NOMO-1 treated with DMSO at 0.1 percent for 48 hours (cell line): Measurements from ENCODE around the gene UTP14C.
"Not testable (repeated sequence)": the region's sequence is repeated elsewhere in the genome, so short reads cannot be mapped to it uniquely, and the experiment has no call there.

ENCODE experiments used
- DNase-seq: peaks from one replicate; lab custom pipeline; 2025; ENCODE audit not compliant: unreplicated experiment; lab: John Stamatoyannopoulos, UW

UTP14C gene, protein sequence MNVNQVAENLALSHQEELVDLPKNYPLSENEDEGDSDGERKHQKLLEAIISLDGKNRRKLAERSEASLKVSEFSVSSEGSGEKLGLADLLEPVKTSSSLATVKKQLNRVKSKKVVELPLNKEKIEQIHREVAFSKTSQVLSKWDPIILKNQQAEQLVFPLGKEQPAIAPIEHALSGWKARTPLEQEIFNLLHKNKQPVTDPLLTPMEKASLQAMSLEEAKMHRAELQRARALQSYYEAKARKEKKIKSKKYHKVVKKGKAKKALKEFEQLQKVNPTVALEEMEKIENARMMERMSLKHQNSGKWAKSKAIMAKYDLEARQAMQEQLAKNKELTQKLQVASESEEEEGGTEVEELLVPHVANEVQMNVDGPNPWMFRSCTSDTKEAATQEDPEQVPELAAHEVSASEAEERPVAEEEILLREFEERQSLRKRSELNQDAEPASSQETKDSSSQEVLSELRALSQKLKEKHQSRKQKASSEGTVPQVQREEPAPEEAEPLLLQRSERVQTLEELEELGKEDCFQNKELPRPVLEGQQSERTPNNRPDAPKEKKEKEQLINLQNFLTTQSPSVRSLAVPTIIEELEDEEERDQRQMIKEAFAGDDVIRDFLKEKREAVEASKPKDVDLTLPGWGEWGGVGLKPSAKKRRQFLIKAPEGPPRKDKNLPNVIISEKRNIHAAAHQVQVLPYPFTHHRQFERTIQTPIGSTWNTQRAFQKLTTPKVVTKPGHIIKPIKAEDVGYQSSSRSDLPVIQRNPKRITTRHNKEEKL

DNA sequence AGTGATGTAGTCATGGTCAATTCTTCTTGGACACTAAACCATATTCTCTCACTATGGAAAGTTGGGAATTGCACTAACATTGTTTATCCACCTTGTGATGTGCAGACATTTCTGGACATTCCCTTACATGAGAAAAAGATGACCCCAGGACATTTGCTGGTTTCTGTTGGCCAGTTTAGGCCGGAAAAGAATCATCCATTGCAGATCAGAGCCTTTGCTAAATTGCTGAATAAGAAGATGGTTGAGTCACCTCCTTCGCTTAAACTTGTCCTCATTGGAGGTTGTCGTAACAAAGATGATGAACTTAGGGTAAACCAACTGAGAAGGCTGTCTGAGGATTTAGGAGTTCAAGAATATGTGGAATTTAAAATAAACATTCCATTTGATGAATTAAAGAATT, at the start of gene UTP14C:
Gene UTP14C (plus strand): TSS at position 211 of the 400 bp plus-strand sequence. CDS start 4,114 bp downstream, outside the sequence.
- DNase-seq = no peak

DNA sequence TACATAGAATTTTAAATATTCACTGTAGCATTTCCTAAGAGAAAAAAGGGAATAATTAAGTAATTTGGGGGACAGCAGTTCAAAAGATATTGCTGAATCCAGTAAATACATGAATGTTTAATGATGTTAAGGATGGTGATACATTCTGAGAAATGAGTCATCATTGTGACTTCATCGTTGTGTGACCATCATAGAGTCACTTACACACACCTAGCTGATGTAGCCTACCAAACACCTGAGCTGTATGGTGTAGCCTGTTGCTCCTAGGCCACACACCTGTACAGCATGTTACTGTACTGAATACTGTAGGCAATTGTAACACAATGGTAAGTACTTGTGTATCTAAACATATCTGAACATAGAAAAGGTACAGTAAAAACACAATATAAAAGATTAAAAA, 48.1 kb upstream of the UTP14C start:
- no peak for DNase-seq

DNA sequence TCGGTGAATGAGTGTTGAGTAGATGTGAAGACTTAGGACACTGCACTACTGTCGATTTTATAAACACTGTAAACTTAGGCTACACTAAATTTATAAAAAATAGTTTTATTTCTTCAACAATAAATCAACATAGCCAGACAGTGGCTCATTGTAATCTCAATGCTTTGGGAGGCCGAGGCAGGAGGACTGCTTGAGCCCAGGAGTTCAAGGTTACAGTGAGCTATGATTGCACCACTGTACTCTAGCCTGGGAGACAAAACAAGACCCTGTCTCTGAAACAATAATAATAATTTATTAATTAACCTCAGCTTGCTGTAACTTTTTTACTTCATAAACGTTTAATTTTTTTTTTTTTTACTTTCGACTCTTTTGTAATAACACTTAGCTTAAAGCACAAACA, 47.6 kb upstream of the UTP14C start:
- no peak for DNase-seq

DNA sequence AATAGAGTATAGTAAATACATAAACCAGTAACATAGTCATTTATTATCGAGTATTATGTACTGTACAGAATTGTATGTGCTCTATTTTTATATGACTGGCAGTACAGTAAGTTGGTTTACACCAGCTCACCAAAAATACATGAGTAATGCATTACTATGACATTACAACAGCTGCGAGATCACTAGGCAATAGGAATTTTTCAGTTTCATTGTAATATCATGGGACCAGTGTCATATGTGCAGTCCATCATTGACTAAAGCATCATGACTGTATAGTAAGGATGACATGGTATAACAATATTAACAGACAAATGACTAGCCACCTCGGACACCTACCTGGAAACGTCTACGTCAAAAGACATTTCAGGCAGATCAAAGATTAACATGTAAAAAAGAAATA, 46.9 kb upstream of the UTP14C start:
- no peak for DNase-seq

DNA sequence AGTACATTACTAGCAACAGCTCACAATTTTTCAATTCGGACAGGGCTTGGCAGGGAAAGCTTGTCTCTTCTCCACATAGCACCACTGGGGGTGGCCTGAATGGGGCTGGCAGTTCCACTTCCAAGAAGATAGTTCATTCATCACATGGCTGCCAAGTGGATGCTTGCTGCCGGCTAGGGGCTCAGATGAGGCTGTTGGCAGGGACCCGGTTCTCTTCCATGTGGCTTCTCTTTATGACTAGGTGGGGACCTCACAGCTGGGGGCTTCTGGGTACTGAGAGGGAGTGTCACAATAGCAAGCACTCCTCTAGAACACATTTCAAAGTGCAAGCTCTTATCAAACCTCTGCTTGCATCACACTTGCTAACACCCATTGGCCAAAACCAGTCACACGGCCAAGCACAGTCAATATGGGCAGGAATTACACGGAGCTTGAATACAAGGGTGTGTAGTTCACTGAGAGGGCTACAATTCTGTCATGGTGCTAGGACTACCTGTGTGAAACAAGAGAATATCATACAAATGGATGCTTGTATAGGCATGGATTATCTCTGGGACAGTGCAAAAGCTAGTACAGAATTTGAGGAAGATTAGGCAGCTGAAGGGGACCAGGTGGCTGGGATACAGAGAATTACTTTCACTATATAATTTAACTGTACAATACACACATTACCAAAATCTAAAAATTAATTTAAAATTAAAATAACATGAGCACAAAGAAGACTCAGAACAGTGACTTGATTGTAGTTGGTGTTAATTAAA, 45.5 kb upstream of the UTP14C start:
- DNase-seq = no peak

DNA sequence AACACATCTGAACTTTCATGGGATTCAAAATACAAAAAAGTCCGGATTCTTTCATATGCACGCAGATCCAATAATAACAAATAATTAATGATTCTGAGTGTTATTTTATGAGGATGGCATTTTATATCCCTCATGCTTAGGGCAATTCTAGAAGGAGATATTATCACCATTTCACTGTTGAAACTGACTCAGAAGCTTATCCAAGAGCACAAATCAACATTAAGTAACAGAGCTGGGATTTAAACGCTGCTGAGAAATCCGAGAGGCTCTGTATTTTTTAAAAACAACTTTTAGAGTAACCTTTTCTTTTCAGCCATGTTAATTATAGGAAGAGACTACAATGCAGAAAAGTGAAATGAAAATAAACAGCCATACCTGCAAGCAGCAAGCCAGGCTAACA, 43.6 kb upstream of the UTP14C start:
- no peak for DNase-seq

DNA sequence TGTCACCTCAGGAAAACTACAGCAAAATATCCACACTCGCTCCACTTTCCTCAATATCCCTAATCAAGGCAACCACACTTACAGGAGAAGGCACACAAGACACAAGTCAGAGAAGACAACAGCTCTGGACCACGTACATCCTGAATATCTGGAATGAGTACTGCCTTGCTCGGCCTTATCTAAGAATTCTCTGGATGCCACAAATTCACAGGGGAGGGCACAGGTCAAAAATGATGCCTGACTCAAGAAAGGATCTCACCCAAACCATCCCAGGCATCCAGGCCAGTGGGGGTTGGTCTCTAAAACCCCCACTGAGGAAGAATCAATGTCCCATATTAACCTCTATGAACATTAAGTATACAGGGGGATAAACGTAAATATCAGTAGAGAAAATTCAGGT, 43.1 kb upstream of the UTP14C start:
- no peak for DNase-seq

DNA sequence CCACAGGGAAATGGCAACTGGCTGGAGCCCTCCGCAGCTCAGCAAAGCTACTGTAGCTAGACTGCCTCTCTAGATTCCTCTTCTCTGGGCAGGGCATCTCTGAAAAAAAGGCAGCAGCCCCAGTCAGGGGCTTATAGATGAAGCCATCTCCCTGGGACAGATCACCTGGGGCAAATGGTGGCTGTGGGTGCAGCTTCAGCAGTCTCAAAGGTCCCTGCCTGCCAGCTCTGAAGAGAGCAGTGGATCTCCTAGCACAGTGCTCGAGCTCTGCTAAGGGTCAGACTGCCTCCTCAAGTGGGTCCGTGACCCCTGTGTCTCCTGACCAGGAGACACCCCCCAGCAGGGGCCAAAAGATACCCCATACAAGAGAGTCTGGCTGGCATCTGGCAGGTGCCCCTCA, 41.2 kb upstream of the UTP14C start:
- not testable (repeated sequence) for DNase-seq

DNA sequence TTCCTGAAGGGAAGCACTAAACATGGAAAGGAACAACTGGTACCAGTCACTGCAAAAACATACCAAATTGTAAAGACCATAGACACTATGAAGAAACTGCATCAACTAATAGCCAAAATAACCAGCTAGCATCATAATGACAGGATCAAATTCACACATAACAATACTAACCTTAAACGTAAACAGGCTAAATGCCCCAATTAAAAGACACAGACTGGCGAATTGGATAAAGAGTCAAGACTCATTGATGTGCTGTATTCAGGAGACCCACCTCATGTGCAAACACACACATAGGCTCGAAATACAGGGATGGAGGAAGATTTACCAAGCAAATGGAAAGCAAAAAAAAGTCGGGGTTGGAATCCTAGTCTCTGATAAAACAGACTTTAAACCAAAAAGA, 39.6 kb upstream of the UTP14C start:
- DNase-seq = not testable (repeated sequence)

DNA sequence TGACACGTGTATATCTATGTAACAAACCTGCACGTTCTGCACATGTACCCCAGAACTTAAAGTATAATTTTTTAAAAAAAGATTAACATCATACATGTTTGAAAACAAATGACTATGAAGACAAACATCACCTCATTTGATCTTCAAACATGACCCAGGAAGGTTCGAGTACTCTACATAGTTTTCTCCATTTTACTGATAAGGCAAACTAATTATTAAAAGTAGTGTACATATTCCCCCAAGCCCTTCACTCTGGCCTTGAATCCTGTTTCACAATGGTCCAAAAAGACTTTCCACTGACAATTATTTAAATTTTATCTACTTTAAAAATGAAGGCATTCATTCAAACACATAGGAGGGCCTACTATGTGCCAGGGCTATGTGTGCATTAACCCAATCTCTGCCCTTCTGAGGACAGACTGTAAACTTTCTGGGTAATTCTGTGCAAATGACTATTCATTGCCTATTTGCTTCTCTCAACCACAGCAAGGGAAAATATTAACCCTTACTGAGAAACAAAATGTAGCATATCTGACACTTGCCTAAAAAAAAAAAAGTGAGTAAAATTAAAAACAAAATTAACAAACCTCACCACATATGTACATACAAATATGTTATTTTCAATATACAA, 35.4 kb upstream of the UTP14C start:
- DNase-seq = no peak

DNA sequence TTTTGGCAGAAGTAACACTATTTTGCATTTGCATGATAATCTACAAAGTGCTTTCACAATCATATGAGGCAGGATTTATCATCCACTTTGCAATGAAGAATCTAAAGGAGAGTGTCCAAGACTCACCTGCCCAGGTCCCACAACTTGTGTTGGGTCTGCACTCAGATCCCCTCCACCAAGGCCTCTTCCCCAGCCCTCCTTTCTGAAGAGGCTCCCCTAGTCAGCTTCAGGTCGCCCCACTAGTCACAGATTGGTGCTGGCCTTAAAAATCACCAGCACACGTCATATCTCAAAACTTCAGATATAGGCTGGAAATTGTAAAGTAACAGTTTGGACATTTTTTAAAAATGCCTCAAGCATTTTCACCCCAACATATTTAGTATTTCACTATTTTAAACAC, 30.8 kb upstream of the UTP14C start:
- no peak for DNase-seq

DNA sequence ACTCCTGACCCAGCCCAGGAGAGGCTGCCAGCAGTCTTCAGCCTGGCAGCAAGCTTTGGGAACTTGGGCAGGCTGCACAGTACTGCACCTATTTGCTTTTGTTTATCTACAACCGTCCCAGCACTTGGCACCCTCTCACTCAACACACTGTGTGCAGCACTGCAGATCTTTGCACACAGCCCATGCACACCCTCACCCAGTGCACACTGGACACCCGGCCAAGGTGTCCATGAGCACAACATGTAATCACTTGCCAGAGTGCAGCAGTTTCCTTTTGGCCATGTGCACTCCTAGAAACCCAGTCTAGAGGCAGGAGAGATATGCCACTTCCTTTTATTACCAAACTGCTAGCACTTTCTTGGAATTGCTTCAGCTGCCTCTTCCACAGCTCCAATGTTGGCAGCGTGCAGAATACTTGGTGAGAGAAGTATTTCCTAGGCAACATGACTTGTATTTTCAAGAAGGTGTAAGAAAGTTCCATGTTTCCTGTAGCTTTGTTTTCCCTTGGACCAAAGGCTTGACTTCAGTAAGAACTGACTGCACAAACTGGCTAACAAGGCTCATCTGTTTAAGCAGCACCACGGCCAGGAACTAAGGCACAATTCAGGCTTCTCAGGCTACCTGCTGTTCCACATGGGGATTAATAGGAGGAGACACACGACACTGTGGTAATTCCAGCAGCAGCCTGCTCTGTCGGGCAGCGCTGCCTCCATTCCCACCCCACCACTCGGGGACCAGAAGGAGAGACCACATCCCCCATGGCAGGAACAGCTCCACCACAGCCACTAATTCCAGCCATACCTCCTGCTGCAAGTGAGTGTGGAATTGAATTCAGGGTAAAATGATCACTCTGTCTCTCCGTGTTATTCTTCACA, 28.6 kb upstream of the UTP14C start:
- no peak for DNase-seq

DNA sequence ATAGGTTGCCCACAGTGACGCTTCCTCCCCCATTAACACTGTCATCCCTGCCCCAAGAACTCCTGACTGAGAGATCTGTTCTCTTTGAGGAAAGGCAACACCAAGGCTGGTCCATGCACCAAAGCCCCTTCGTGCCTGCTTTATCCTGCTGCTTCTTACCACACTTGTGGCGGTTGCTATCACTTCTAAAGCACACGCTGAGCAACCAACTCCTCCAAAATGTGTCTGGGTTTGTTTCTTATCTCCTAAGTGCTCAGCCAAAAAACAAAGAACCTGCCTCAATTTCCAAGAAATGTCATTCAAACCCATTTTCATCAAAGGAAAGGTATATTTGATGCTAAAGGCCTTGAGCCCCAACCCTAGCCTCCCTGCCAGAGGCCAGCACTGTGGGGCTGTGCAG, 27.9 kb upstream of the UTP14C start:
- no peak for DNase-seq

DNA sequence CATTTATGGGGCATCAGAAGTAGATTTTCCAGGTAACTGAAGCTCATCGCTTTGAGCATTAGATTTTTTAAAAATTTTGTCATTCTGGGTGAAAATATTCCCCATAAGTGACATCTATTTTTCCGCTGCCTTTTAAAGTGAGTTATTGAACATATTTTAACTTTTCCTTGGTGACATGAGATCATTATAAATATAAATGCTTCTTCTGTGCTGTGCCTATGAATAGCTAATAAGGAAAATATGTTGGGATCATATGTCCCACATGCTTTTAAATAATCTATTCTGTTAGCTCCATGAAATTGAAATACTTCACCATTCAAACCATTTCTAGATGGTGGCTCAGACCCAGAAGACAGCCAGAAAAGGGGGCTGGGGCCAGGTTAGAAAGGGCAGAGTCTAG, 27.3 kb upstream of the UTP14C start:
- DNase-seq = no peak

DNA sequence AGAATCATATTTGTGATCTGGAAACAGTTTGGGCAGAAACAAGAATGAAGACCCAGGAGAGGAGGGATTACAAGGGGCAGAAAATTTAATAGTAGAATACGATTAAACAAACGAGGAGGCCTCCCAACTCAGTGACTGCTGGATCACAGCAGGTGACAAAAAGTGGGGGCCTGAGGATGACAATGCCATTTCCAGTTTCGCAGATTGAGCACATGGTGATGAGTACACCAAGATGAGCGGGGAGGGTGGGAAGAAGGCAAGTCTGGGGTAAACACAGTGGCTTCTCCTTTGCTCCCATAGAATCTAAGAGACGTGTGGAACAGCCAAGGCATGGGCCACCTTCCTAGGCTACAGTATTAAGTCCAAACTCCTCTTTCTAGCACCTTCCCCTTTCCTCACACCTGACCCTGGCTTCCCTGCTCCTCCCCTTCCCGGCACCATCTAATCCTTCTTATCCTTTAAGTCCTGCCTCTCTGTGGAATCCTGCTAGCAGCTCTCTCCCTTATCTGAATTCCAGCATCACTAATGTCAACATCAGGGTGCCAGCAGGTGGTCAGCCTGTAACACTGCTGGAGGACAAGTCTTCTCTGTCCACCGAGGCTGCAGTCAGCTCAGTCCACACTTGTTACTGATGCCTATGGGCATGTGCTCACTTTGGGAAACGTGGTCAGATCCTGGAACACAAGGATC, 26.7 kb upstream of the UTP14C start:
- DNase-seq = no peak

DNA sequence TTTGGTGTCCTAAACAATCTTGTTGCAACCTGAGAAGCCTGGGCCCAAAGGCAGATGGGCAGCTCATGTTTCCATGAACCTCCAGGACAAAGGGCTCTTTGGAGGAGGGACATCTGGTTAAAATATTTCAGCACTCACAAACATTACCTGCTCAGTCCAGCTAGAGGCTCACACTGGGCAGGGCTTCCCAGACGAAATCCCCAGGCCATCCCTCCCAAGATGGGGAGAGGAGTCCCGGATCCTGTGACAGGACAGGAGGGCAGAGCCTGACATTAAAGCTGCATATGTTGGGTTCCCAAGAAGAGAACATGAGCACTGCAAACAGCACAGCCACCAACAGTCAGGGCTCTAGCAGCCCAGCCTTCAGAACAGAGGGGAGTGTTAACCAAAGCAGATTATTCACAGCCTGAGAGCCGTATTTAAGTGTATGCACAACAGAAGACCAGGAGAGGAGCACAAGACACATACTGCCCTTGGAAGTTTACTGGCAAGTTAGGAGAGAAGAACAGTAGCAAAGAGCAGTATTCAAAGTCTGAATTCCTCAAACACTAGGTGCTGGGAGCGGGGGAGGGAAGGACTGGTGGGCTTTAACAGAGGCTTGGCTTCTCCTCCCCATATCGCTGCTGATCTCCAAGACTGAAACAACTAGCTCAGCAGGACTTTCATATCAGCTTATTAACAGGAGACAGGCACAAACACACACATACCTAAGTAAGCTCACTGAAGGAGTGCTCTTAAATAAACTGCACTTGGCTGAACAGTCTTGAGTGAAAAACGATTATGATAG, 25.6 kb upstream of the UTP14C start:
- no peak for DNase-seq

DNA sequence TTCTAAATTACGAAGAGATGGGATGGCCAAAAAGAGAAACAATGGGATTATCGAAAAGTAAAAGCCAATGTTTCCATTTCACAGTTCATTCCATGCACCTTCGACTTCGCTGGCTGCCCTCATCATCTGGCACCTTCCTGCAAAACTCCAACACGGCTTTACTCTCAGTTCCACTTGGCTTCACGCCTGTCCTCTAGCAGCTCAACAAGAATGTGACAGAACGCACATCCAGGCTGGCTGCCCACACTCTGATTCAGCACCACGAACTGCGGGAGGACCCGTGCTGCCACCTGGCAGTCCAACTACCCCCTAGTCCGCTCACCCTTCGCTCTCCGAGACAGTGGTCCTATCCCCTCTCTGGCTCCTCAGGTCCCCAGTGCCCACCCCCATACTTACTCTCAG, 25.0 kb upstream of the UTP14C start:
- no peak for DNase-seq

DNA sequence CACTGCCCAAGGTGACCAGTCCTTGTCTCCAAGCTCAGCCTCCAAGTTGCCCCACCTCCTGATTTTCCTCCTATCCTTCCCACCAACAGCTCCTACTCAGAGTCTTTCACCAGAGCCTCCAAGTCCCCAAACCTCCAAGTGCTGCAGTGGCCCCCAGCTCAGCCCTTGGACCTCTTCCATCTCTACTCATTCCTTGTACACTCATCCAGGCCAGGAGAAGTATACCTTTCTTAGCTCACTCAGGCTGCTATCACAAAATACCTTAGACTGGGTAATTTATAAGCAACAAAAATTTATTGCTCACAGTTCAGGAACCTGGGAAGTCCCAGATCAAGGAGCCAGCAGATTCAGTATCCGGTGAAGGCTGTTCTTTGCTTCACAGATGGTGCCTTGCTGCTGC, 24.6 kb upstream of the UTP14C start:
- no peak for DNase-seq
